HG02840 (cell line): ENCODE results near the gene DPY19L1.
"Not testable (repeated sequence)": the region's sequence is repeated elsewhere in the genome, so short reads cannot be mapped to it uniquely, and the experiment has no call there.

Experiments
- ATAC-seq: cut with Tn5 transposase; IDR thresholded peaks from one replicate; pipeline ENCODE4 v1.9.1; 2021; ENCODE audit warnings: mild to moderate bottlenecking, moderate library complexity, moderate number of reproducible peaks; ENCODE audit not compliant: unreplicated experiment, low FRiP score

The DPY19L1 gene

GRCh38 chr7:34996423-34997090, 40.7 kb downstream of the DPY19L1 start:
- not testable (repeated sequence) for ATAC-seq

- no peak for ATAC-seq
These were observed 41.5 kb downstream of the DPY19L1 start for GRCh38 chr7:34995757-34996156.

GRCh38 chr7:34991938-34992840, 45.1 kb downstream of the DPY19L1 start:
- ATAC-seq, result peak; percentile 89

GRCh38 chr7:34988442-34989125, 48.7 kb downstream of the DPY19L1 start:
- ATAC-seq, result not testable (repeated sequence)

GRCh38 chr7:34985155-34985554, 52.1 kb downstream of the DPY19L1 start:
- not testable (repeated sequence) for ATAC-seq

GRCh38 chr7:34984140-34984539, 53.1 kb downstream of the DPY19L1 start:
- ATAC-seq, result not testable (repeated sequence)

GRCh38 chr7:34982371-34983019, 54.8 kb downstream of the DPY19L1 start:
- no peak for ATAC-seq

GRCh38 chr7:34979124-34979523, 58.2 kb downstream of the DPY19L1 start:
- not testable (repeated sequence) for ATAC-seq

- no peak for ATAC-seq
These were observed 63.9 kb downstream of the DPY19L1 start for GRCh38 chr7:34973400-34973760.

- not testable (repeated sequence) for ATAC-seq
These were observed 64.4 kb downstream of the DPY19L1 start for GRCh38 chr7:34972739-34973399.

GRCh38 chr7:34967818-34968217, 69.5 kb downstream of the DPY19L1 start:
- ATAC-seq, result not testable (repeated sequence)

- ATAC-seq, result not testable (repeated sequence)
These were observed 70.8 kb downstream of the DPY19L1 start for GRCh38 chr7:34966504-34966903.

GRCh38 chr7:34958021-34958420, 79.3 kb downstream of the DPY19L1 start:
- ATAC-seq, result no peak

GRCh38 chr7:34952822-34953221, 84.5 kb downstream of the DPY19L1 start:
- no peak for ATAC-seq

GRCh38 chr7:34949361-34949760, 87.9 kb downstream of the DPY19L1 start:
- ATAC-seq, result no peak

- ATAC-seq, result not testable (repeated sequence)
These were observed 89.9 kb downstream of the DPY19L1 start for GRCh38 chr7:34947427-34947826.

- ATAC-seq, result no peak
These were observed 90.8 kb downstream of the DPY19L1 start for GRCh38 chr7:34946486-34946885.

- not testable (repeated sequence) for ATAC-seq
These were observed 91.3 kb downstream of the DPY19L1 start for GRCh38 chr7:34945894-34946477.

- ATAC-seq, result no peak
These were observed 98.1 kb downstream of the DPY19L1 start for GRCh38 chr7:34939175-34939574.

GRCh38 chr7:34935735-34936165, 101.5 kb downstream of the DPY19L1 start:
- ATAC-seq, result not testable (repeated sequence)
